HG03460 (cell line): ENCODE data around the gene FOXB2.
"Not testable (repeated sequence)": the region's sequence is repeated elsewhere in the genome, so short reads cannot be mapped to it uniquely, and the experiment has no call there.

Experiments used
- ATAC-seq: cut with Tn5 transposase; IDR thresholded peaks from one replicate; pipeline ENCODE4 v1.9.1; 2021; ENCODE audit not compliant: unreplicated experiment

Gene FOXB2

DNA sequence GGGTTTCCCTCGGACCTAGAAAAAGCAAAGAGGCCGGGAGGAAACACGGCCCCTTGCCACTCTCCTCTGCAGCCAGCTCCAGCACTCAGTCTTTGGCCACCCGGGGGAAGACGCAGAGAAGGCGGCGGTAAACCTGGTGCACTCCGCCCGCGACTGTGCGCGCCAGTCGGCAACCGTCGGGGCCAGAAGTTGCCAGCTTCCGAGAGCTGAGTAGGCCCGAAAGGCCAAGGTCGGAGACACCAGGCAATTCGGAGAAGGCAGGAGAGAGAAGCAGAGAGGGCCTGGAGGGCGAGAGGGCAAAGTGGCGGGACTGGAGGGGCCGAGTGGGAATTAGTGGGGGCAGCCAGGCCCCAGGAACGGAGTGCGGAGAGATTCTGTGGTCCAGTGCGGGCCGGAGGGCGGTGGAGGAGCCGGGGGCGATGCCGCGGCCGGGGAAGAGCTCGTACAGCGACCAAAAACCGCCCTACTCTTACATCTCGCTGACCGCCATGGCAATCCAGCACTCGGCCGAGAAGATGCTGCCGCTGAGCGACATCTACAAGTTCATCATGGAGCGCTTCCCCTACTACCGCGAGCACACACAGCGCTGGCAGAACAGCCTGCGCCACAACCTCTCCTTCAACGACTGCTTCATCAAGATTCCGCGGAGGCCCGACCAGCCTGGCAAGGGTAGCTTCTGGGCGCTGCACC is at the start of gene FOXB2:
TSS of gene FOXB2 (plus strand) at position 420 of the 690 bp plus-strand sequence. CDS start at position 420, 0 bp downstream.
- ATAC-seq: no peak

DNA sequence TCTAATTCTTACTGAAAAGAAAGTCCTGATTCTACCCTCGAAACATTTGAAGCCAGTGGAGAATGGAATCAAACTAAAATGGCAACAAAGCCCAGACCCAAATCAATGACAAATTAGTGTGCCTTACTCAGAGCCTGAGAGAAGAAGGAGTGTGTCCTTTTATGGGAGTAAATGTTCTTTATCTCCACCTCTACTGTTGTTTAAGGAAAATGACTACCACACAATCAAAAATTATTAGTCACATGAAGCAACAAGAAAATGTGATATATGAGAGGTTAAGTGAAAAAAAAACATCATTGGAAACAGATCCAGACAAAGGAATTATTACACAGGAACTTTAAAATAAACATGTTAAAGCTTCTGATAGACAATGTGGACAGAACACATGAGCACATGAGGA is 49.7 kb upstream of the FOXB2 start:
- ATAC-seq: no peak

- not testable (repeated sequence) for ATAC-seq
Observed at GRCh38 chr9:76978831-76979230, 40.6 kb upstream of the FOXB2 start.

- ATAC-seq: no peak
Observed at GRCh38 chr9:76980566-76980965, 38.9 kb upstream of the FOXB2 start.

DNA sequence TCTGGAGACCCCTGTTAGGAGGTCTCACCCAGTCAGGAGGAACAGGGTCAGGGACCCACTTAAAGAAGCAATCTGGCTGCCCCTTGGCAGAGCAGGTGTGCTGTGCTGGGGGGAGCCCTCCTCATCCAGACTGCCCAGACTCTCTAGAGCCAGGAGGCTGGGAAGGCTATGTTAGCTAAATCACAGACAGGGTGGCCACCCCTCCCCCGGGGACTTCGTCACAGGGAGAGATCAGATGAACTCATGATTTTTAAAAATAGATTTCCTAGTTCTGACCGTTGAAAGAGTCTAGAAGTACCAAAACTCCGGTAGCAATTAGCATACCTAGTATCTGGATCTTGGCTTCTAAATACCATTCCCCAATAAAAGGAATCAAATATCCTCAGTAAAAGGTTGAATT is 35.0 kb upstream of the FOXB2 start:
- ATAC-seq: no peak

GRCh38 chr9:76985581-76985980 is 33.9 kb upstream of the FOXB2 start:
- ATAC-seq: no peak

- no peak for ATAC-seq
Observed at GRCh38 chr9:76987594-76988200, 31.8 kb upstream of the FOXB2 start.

GRCh38 chr9:76988941-76989340 is 30.5 kb upstream of the FOXB2 start:
- no peak for ATAC-seq

DNA sequence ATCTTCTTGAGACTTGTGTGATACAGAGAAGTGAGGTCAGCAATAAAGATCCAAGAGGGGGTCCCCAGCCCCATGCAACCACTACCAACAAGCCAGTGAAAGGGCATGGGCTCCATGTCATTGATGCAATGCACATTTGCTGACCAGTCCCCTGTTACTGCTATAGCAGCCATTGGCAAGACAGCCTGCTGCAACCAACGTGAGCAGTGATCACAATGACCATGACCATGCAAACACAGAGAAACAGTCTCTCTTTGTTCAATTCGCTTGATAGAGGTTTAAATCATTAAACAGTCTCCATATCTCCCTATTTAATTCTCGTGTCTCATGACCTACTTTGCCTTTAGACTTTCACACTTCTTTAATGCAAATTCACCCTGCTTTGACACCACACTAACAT is 30.0 kb upstream of the FOXB2 start:
- ATAC-seq: no peak

DNA sequence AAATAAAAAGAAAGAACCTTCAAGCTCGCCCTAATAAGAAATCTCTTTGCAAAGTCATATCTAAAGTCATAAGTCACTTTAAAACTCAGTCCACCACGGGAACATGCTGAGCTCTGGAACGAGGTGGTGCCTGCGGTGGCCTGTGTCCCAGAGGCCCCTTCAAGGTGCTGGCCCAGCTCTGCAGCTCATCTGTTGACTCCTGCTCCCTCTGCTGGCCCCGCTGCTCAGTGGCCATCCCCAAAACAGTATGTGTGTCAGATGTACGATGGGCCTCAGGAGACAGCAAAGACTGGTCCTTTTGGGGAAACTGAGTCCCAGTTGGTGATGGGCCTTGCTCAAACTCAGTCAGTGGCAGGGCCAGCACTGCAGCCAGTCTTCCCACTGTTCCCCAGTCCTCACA is 22.8 kb upstream of the FOXB2 start:
- no peak for ATAC-seq

DNA sequence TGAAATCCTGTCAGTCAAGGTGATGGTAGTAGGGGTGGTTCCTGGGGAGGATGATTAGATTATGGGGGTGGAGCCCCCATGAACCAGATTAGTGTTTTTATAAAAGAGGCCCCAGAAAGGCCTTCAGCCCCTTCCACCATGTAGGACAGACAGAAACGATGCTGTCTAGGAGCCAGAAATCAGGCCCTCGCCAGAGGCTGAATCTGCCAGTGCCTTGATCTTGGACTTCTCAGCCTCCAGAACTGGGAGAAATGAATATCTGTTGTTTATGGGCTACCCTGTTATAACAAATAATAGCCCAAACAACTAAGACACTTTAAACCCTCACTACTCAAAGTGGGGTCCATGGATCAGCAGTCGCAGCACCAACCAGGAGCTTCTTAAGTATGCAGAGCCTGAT is 20.2 kb upstream of the FOXB2 start:
- no peak for ATAC-seq

- ATAC-seq: no peak
Observed at GRCh38 chr9:77000330-77000729, 19.1 kb upstream of the FOXB2 start.

- no peak for ATAC-seq
Observed at GRCh38 chr9:77003366-77003765, 16.1 kb upstream of the FOXB2 start.

DNA sequence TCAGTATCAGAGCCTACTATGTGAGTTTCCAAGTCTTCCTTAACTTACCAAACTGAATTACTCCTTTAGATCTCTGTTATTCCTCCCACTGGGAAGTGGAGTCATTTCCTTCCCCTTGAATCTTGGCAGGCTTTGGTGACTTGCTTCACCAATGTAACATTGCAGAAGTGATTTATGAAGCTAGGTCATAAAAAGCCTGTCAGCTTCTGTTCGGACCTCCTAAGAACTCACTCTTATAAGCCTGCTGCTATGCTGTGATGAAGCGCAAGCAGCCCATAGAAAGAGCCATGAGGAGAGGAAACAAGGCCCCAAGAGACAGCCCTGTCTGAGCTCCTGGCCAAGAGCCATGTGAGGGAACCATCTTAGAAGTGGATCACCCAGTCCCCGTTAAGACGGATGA is 14.2 kb upstream of the FOXB2 start:
- ATAC-seq: no peak

GRCh38 chr9:77010527-77010926 is 8.9 kb upstream of the FOXB2 start:
- ATAC-seq: no peak

DNA sequence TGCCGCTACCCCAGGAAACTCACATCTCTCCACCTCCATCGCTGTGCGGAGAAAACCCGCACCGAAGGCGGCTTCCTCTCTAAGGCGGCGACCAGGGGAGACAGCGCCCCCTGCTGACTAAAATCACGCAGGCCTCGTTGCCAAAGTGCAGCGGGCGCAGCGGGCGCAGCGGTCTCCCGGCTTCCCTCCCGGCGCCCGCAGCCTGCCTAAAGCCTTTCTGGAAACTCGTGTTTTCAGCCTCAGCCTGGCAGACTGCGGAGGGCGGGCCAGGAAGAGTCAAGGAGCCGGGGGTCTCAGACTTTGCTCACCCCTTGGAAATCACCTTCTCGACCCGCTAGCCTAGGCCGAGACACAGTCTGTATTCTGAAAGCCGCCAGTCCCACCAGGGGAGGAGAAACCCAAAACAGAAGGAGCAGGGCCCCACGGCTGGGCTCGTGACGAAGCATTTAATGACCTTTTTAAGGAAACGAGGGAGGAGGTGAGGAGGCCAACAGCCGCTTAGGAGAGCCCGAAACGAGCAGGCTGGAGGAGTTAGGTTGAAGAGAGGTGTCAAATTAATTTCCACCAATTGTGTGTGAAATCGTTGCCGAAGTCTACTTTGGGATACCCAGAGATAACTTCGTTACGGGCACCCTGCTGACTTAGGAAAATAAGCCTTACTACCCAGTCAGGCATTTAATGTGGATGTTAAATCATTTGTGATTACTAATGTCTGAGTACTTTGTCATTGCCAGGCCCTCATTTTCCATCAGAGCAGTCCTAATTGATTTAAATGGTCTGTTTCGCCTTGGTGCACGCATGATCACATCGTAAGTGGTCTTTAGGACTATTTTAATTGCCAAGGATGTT is 7.3 kb upstream of the FOXB2 start:
- ATAC-seq: peak; percentile 74

GRCh38 chr9:77013206-77013931 is 6.1 kb upstream of the FOXB2 start:
- no peak for ATAC-seq

- no peak for ATAC-seq
Observed at GRCh38 chr9:77013932-77014596, 5.4 kb upstream of the FOXB2 start.

- ATAC-seq: no peak
Observed at GRCh38 chr9:77014597-77015263, 4.7 kb upstream of the FOXB2 start.

- ATAC-seq: no peak
Observed at GRCh38 chr9:77015327-77016048, 4.0 kb upstream of the FOXB2 start.
